Measurements from ENCODE around the gene SEPTIN2. TPM values are rescaled to one million over a fixed set of nuclear protein-coding genes. Genes with fewer than 3 reads are reported as not detected.
A peak's percentile ranks its signal among the peaks of the same experiment; 100 is the strongest.

The SEPTIN2 gene
- total RNA-seq, 2 donors from 2014 or later: 190 to 216 TPM

GRCh38 chr2:241354668-241355658 is 39.2 kb downstream of the SEPTIN2 start:
- peak; percentile 38 for ATAC-seq
- Mint-ChIP-seq H3K27ac (peak overlapping the region; percentile 53), H3K27me3 (no peaks in the 10 kb centered on the region), H3K36me3 (ENCODE audit: low read depth) (no peaks in the 10 kb centered on the region), H3K4me3 (peak overlapping the region; percentile 73), H3K4me1 (peaks cover 19% of the 10 kb centered on the region)
- DNase-seq: peak; percentile 67 to 76 (median 72)
- no peaks in the 10 kb centered on the region for H3K9me3 ChIP-seq (ENCODE audit: control insufficient read depth, low read length, poor library complexity, severe bottlenecking)

- peak; percentile 93 for ATAC-seq
- H3K27ac Mint-ChIP-seq: peak within 1 kb of the TSS; percentile 53
Measured at GRCh38 chr2:241355983-241356870, 40.5 kb downstream of the SEPTIN2 start, which contains the start of gene FARP2. Gene FARP2, plus strand, starts transcription at chr2:241356285. Its CDS starts 16,823 bp downstream, at chr2:241373108.

GRCh38 chr2:241356871-241357260 is 41.1 kb downstream of the SEPTIN2 start:
- Mint-ChIP-seq H3K4me3 (peak overlapping the region; percentile 81), H3K4me1 (peaks cover 22% of the 10 kb centered on the region), H3K36me3 (ENCODE audit: low read depth) (no peaks in the 10 kb centered on the region), H3K27ac (peak overlapping the region; percentile 47), H3K27me3 (no peaks in the 10 kb centered on the region)
- H3K9me3 ChIP-seq (ENCODE audit: control insufficient read depth, low read length, poor library complexity, severe bottlenecking): no peaks in the 10 kb centered on the region
- no peak for ATAC-seq
- no peak for DNase-seq

More at GRCh38 chr2:241355983-241356870, 40.5 kb downstream of the SEPTIN2 start, which contains the start of gene FARP2:
- DNase-seq: peak; percentile 94 to 98 (median 95)
- no peaks in the 10 kb centered on the region for H3K9me3 ChIP-seq (ENCODE audit: control insufficient read depth, low read length, poor library complexity, severe bottlenecking)
- peaks cover 18% of the 10 kb centered on the region for H3K4me1 Mint-ChIP-seq
- H3K27me3 Mint-ChIP-seq: no peaks in the 10 kb centered on the region
- H3K4me3 Mint-ChIP-seq: peak within 1 kb of the TSS; percentile 81
- no peaks in the 10 kb centered on the region for H3K36me3 Mint-ChIP-seq (ENCODE audit: low read depth)

GRCh38 chr2:241357531-241357930 is 41.8 kb downstream of the SEPTIN2 start:
- H3K36me3 Mint-ChIP-seq (ENCODE audit: low read depth): no peaks in the 10 kb centered on the region
- H3K27me3 Mint-ChIP-seq: no peaks in the 10 kb centered on the region
- H3K4me1 Mint-ChIP-seq: peaks cover 22% of the 10 kb centered on the region
- ATAC-seq (no peak), DNase-seq (no peak)
- peak overlapping the region; percentile 47 for H3K27ac Mint-ChIP-seq
- peak overlapping the region; percentile 81 for H3K4me3 Mint-ChIP-seq
- no peaks in the 10 kb centered on the region for H3K9me3 ChIP-seq (ENCODE audit: control insufficient read depth, low read length, poor library complexity, severe bottlenecking)

GRCh38 chr2:241358470-241358869 is 42.7 kb downstream of the SEPTIN2 start:
- H3K9me3 ChIP-seq (ENCODE audit: control insufficient read depth, low read length, poor library complexity, severe bottlenecking): no peaks in the 10 kb centered on the region
- Mint-ChIP-seq H3K4me3 (peak overlapping the region; percentile 36), H3K27ac (no peak overlapping the region), H3K4me1 (peaks cover 24% of the 10 kb centered on the region), H3K27me3 (no peaks in the 10 kb centered on the region), H3K36me3 (ENCODE audit: low read depth) (no peaks in the 10 kb centered on the region)
- no peak for DNase-seq
- ATAC-seq: no peak

- DNase-seq (no peak), ATAC-seq (no peak)
- H3K4me3 Mint-ChIP-seq: peak overlapping the region; percentile 73
- peaks cover 29% of the 10 kb centered on the region for H3K4me1 Mint-ChIP-seq
- no peak overlapping the region for H3K27ac Mint-ChIP-seq
- H3K9me3 ChIP-seq (ENCODE audit: control insufficient read depth, low read length, poor library complexity, severe bottlenecking): no peaks in the 10 kb centered on the region
- H3K36me3 Mint-ChIP-seq (ENCODE audit: low read depth): no peaks in the 10 kb centered on the region
- no peaks in the 10 kb centered on the region for H3K27me3 Mint-ChIP-seq
Measured at GRCh38 chr2:241359481-241360045, 43.8 kb downstream of the SEPTIN2 start.

- H3K9me3 ChIP-seq (ENCODE audit: control insufficient read depth, low read length, poor library complexity, severe bottlenecking): no peaks in the 10 kb centered on the region
- Mint-ChIP-seq H3K27me3 (no peaks in the 10 kb centered on the region), H3K27ac (peak overlapping the region; percentile 16), H3K4me1 (peaks cover 25% of the 10 kb centered on the region), H3K4me3 (no peak overlapping the region), H3K36me3 (ENCODE audit: low read depth) (no peaks in the 10 kb centered on the region)
- ATAC-seq (no peak), DNase-seq (no peak)
Measured at GRCh38 chr2:241363426-241363825, 47.7 kb downstream of the SEPTIN2 start.

- peaks cover 18% of the 10 kb centered on the region for H3K4me1 Mint-ChIP-seq
- H3K27me3 Mint-ChIP-seq: no peaks in the 10 kb centered on the region
- no peak overlapping the region for H3K4me3 Mint-ChIP-seq
- no peaks in the 10 kb centered on the region for H3K9me3 ChIP-seq (ENCODE audit: control insufficient read depth, low read length, poor library complexity, severe bottlenecking)
- no peak overlapping the region for H3K27ac Mint-ChIP-seq
- no peak for DNase-seq
- ATAC-seq: no peak
- H3K36me3 Mint-ChIP-seq (ENCODE audit: low read depth): no peaks in the 10 kb centered on the region
Measured at GRCh38 chr2:241364781-241365180, 49.1 kb downstream of the SEPTIN2 start.

GRCh38 chr2:241366678-241367077 is 51.0 kb downstream of the SEPTIN2 start:
- peaks cover 14% of the 10 kb centered on the region for H3K4me1 Mint-ChIP-seq
- ATAC-seq (no peak), DNase-seq (no peak)
- no peak overlapping the region for H3K4me3 Mint-ChIP-seq
- peak overlapping the region; percentile 11 for H3K27ac Mint-ChIP-seq
- no peaks in the 10 kb centered on the region for H3K9me3 ChIP-seq (ENCODE audit: control insufficient read depth, low read length, poor library complexity, severe bottlenecking)
- H3K27me3 Mint-ChIP-seq: no peaks in the 10 kb centered on the region
- peaks cover 2% of the 10 kb centered on the region for H3K36me3 Mint-ChIP-seq (ENCODE audit: low read depth)

GRCh38 chr2:241368643-241369042 is 52.9 kb downstream of the SEPTIN2 start:
- DNase-seq (no peak), ATAC-seq (no peak)
- no peaks in the 10 kb centered on the region for H3K9me3 ChIP-seq (ENCODE audit: control insufficient read depth, low read length, poor library complexity, severe bottlenecking)
- Mint-ChIP-seq H3K4me3 (no peak overlapping the region), H3K36me3 (ENCODE audit: low read depth) (peaks cover 2% of the 10 kb centered on the region), H3K27me3 (no peaks in the 10 kb centered on the region), H3K4me1 (peaks cover 13% of the 10 kb centered on the region), H3K27ac (no peak overlapping the region)

GRCh38 chr2:241372361-241372992 is 56.8 kb downstream of the SEPTIN2 start:
- no peaks in the 10 kb centered on the region for H3K27me3 Mint-ChIP-seq
- H3K36me3 Mint-ChIP-seq (ENCODE audit: low read depth): peaks cover 2% of the 10 kb centered on the region
- ATAC-seq: no peak
- DNase-seq: no peak
- H3K27ac Mint-ChIP-seq: peak overlapping the region; percentile 6
- H3K4me1 Mint-ChIP-seq: peaks cover 6% of the 10 kb centered on the region
- H3K4me3 Mint-ChIP-seq: no peak overlapping the region
- no peaks in the 10 kb centered on the region for H3K9me3 ChIP-seq (ENCODE audit: control insufficient read depth, low read length, poor library complexity, severe bottlenecking)

GRCh38 chr2:241373446-241373845 is 57.7 kb downstream of the SEPTIN2 start:
- ATAC-seq (no peak), DNase-seq (no peak)
- Mint-ChIP-seq H3K27me3 (no peaks in the 10 kb centered on the region), H3K4me3 (no peak overlapping the region), H3K4me1 (peaks cover 6% of the 10 kb centered on the region), H3K36me3 (ENCODE audit: low read depth) (peaks cover 2% of the 10 kb centered on the region), H3K27ac (peak overlapping the region; percentile 6)
- H3K9me3 ChIP-seq (ENCODE audit: control insufficient read depth, low read length, poor library complexity, severe bottlenecking): no peaks in the 10 kb centered on the region
